ENCODE measurements around the gene PIK3C2G.

GRCh38 chr12:18352312-18352711, 91.0 kb downstream of the PIK3C2G start:
- no peak for TF ChIP-seq CTCF (IDR thresholded peaks at IDR 0.05)
- TF ChIP-seq POLR2A (IDR thresholded peaks at IDR 0.05): no peak
